ENCODE measurements around the gene WDR4.
A peak's percentile ranks its signal among the peaks of the same experiment; 100 is the strongest.
"Not testable (repeated sequence)": the region's sequence is repeated elsewhere in the genome, so short reads cannot be mapped to it uniquely, and the experiment has no call there.

Gene WDR4, protein sequence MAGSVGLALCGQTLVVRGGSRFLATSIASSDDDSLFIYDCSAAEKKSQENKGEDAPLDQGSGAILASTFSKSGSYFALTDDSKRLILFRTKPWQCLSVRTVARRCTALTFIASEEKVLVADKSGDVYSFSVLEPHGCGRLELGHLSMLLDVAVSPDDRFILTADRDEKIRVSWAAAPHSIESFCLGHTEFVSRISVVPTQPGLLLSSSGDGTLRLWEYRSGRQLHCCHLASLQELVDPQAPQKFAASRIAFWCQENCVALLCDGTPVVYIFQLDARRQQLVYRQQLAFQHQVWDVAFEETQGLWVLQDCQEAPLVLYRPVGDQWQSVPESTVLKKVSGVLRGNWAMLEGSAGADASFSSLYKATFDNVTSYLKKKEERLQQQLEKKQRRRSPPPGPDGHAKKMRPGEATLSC

DNA sequence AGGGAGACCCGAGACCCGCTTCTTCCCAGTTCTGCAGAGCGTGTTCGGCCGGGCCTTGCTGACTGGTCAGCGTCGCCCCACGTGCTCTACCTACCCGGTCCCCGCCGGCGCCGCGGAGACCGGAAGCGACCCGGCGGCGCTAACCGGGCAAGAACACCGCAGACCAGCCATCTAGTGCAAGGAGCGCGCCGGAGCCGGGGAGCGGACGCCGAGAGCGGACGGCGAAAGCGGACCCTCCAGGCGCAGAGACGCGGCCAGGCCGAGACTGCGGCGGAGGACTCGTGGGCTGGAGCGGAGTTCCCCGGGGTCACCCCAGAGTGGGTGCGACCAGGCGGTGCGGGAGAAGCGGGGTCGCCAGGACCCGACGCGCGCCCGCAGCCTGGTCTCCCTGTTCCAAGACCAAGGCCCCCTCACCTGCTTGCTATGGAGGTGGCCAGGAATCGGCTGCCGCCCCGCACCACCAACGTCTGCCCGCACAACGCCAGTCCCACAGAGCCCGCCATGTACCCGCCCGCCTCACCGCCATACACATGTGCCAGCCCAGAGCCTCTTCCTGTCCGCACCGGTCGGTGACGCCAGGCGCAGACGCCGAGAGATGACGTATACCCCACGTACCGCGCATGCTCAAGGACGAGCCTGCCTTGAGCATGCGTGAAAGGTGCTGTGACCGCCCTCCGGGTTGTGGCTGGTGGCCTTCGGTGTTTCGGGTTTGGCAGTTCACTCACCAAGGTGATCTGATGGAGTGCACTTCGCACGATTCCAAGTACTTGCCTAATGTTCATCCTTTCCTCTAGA lies at the start of gene WDR4:
Gene WDR4, minus strand, starts transcription at position 547 of the 795 bp plus-strand sequence. Its CDS starts 44 bp downstream, at position 503.
- DNase-seq = peak; percentile 87

DNA sequence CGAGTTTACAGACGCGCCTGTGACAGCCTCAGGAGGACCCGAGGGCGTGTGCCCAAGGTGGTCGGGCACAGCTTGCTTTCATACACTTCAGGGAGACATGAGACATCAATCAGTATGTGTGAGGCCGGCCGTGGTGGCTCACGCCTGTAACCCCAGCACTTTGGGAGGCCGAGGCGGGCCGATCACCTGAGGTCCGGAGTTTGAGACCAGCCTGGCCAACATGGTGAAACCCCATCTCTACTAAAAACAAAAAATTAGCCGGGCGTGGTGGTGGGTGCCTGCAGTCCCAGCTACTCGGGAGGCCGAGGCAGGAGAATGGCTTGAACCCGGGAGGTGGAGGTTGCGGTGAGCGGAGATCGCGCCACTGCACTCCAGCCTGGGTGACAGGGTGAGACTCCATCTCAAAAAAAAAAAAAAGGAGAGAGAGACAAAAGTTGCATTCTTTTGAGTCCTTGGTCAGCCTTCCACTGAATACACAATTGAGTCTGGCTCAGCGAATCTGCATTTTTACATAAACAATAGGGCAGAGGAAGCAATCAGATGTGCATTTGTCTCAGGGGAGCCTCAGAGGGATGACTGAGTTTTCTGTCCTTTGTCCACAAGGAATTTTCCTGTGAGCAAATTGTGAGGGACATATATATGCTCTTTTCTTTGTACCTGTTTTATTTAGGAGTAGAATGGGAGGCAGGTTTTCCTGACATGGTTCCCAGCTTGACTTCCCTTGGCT lies 48.3 kb upstream of the WDR4 start:
- not testable (repeated sequence) for DNase-seq

DNA sequence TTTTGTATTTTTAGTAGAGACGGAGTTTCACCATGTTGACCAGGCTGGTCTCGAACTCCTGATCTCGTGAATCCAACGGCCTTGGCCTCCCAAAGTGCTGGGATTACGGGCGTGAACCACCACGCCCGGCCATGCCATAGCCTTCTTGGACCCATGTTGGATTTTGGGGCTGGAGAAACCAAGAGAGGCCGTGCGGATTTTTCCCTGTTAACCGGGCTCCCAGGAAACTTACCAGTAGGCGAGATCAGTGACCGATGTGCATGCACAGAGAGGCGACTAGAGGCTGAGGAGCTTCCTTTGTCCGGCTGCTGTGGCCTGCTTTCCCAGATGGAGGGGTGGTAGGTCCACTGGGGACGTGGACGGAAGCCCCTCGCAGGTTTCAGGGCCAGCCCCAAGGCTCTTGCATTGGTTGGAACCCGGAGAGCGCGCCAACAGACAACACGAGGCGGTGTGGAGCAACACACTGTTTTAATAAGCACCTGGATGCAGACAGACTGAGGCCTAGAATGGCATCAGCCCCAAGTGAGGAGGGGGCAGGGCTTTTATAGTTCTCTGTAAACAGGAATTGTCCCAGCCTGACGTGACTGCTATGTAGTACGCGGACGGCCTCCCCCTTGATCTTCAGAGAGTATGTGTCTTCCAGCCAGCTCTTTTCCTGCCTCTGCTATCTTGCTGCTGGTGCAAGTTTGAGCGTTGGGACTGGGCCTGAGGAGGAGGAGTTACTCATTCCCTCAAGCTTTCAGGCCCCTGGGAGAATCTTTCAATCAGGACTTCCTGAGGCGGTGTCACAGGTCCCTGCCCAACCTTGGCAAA lies 46.0 kb upstream of the WDR4 start, which contains the start of gene ERVH48-1:
Gene ERVH48-1, minus strand, starts transcription at position 517 of the 813 bp plus-strand sequence. CDS start 6,624 bp downstream, outside the sequence.
- DNase-seq = no peak

DNA sequence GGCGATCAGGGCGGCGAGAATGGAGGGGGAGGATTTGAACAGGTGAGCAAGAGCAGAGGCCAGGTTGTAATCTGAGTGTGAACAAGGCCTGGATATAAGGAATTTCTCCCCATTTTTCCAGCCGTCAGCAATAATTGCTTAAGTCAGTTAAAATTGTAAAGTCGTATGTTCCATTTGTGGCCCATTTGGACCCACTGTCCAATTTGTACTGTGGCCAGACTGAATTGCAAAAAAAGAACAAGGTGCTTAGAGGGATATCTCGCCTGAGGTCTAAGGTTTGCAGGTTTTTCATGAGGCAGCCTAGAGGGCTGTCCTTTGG lies 45.1 kb upstream of the WDR4 start:
- DNase-seq = no peak

DNA sequence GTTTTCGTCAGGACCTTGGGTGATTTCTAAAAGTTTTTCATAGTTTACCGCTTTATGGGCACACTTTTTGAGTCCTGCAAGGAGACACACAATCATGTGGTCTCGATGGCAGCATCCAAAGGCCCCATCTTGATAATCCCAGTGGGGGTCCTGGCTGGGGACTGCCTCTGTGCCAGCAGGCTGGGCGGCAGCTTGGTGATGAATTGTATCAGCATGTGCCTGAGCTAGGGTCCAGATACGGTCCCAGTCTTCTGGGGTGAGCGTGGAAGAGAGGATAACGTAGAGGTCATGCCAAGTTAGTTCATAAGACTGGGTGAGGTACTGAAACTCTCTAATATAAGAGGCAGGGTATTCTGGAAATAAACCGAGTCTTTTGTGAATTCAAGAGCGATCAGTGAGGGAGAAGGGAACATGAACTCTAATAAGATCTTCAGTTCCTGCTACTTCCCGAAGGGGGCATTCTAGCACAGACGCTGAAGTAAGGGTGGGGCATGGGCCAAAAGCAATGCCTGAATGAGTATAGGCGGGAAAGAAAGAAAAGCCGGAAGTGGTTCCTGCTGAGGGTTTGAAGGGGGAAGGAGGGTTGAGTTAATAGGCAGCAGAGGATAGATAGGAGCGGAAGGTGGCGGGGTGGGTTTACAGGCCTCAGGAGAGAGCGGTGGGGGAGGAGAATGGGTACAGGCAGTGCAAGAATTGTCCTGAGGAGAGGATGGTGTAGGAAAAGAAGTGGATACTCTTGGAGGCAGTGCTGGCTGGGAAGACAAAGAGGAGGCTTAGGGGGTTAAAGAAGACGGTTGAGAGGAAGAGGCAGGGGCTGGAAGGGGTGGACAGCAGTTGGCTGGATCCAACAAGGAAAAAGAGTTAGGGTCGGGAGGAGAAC lies 44.5 kb upstream of the WDR4 start:
- DNase-seq = peak; percentile 94

DNA sequence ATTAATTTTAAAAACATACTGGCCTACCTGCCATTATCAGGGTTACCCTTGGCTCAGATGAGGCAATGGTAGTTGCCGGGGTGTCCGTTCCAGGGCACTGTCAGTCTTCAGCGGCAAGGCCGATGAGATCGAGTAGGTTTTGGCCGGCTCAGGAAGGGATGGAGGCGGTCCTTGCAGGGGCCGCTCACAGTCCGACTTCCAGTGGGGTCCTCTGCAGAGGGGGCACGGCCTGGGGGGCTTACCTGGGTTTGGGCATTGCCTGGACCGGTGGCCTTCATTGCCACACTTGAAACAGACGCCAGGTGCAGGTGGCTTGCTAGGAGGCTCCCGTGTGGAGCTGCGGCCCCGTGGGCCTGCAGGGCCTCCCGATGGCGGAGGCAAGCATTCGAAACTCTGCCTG lies 43.6 kb upstream of the WDR4 start:
- DNase-seq = no peak

DNA sequence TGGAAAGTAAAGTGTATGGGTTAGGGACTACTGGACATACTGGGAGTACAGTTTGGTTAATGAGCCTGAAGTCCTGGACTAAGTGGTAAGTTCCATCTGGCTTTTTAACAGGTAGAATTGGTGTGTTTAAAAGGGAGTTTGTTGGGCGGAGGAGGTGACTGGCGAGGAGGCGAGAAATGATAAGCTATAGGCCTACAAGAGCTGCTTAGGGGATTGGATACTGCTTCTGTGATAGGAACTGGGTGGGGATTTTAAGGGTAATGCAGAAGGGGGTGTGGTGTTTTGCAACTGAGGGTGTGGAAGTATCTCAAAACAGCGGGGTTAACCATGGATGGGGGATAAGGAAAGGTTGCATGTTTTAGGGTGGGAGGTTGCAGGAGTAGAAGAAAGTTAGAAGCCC lies 42.6 kb upstream of the WDR4 start:
- DNase-seq = no peak

DNA sequence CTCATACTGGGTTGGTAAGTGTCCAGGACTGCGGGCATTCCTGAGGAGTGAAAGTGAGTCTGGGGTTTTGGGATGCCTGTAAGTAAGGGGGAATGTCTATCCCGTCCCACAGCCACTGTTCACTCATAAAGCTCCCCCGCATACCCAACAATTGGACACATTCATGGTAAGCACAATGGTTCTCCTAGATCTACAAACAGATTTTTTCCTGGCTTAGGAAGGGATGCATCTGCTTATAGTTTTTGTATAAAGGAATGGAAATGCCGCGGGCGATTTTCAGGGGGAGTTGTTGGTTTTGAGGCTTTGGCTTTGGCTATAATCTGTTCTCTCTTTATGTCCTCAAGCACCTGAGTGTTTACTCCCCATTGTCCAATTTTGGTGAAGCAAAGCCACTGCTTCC lies 39.0 kb upstream of the WDR4 start:
- no peak for DNase-seq

DNA sequence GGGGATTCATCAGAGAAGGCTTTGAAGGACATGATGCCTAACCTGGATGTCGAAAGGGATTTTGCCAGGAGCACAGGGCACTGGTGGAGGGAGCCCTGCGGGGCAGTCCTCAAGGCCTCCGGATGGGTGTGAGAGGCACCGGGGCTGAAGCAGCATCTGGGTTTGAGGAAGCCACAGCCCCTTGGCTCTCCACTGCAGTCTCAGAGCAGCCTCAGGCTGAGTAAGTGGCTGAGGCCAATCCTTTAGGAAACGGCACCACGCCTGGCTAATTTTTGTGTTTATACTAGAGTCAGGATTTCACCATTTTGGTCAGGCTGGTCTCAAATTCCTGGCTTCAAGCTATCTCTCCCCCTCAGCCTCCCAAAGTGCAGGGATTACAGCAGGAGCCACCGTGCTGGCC lies 34.1 kb upstream of the WDR4 start:
- no peak for DNase-seq

DNA sequence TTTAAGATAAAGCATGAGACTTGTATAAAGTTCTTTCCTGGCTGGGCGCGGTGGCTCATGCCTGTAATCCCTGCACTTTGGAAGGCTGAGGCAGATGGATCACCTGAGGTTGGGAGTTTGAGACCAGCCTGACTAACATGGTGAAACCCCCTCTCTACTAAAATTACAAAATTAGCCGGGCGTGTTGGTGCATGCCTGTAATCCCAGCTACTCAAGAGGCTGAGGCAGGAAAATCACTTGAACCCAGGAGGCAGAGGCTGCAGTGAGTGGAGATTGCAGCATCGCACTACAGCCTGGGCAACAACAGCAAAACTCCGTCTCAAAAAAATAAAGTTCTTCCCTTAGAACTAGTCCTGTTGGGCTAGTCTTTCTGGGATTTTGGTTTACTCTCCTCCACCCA lies 32.6 kb upstream of the WDR4 start:
- not testable (repeated sequence) for DNase-seq

DNA sequence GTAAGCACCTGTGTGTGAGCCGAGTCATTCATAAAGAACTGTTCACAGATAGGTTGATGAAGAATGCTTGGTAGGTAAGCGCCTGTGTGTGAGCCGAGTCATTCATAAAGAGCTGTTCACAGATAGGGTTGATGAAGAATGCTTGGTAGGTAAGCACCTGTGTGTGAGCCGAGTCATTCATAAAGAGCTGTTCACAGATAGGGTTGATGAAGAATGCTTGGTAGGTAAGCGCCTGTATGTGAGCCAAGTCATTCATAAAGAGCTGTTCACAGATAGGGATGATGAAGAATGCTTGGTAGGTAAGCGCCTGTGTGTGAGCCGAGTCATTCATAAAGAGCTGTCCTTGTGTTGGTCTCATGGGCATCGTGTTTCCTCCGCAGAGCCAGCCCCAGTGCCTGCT lies 29.1 kb upstream of the WDR4 start:
- DNase-seq = not testable (repeated sequence)

DNA sequence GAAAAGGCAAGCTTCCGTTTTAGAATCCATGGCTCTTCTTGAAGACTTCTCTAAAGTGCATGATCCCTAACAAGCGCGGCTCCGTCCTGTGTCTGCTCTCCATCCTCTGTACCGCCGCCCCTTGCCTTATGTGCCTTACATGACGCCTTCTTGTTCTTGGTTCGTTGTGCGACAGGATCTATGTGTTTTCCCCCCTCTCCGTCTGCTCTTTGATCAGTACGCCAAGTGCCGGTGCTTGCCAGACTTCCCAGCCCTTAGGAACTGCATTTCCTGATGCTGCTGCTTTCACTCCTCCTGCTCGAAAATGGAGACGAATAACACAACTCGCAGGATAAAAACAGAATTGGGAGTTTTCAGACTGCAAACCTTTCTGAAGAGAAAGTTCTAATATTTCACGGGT lies 26.9 kb upstream of the WDR4 start:
- DNase-seq = no peak

DNA sequence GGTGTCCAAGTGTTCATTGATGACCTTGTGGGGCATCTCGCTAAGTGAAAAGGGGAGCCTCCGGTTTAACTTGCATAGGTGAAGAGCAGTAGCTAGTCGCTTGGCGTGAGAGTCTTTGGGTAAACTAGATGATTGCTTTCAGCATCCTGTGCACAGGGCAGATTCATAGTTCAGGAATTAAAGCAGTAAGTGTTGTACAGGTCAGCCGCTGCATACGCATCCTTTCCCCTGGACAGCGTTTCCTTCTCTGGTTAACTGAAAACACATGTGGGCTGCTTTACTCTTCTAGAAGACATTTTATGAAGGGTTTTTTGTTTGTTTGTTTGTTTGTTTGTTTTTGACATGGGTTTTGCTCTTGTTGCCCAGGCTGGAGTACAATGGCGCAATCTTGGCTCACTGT lies 25.9 kb upstream of the WDR4 start:
- DNase-seq = no peak

DNA sequence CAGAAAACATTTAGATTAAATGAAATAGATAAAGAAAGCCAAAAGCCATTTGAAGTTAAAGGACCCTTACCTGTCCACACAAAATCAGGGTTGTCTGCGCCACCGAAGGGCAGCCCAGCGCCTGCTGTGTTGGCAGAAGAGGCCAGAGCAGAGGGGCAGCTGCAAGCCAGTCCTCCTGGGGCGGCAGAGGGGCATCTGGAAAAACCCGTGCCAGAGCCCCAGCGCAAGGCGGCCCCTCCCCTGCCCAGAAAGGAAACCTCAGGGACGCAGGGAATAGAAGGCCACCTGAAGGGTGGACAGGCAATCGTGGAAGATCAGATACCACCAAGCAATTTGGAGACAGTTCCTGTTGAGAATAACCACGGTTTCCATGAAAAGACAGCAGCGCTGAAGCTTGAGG lies 24.5 kb upstream of the WDR4 start:
- no peak for DNase-seq

DNA sequence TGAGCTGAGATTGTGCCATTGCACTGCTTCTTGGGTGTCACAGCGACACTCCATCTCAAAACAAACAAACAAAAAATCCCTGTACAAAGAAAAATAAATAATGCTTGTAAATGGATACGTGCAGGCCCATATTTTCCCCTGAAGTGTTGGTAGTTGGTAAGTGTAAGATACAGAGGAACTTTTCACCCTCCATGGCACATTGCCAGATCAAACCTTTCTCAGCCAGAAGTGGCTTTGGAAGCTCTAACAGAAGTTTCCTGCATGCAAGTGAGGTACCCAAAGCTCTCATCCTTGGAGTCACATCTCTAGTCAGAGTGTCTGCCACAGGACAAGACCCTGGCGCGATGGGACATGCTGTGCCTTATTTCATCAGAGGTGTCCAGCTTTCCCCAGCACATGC lies 21.1 kb upstream of the WDR4 start:
- no peak for DNase-seq

DNA sequence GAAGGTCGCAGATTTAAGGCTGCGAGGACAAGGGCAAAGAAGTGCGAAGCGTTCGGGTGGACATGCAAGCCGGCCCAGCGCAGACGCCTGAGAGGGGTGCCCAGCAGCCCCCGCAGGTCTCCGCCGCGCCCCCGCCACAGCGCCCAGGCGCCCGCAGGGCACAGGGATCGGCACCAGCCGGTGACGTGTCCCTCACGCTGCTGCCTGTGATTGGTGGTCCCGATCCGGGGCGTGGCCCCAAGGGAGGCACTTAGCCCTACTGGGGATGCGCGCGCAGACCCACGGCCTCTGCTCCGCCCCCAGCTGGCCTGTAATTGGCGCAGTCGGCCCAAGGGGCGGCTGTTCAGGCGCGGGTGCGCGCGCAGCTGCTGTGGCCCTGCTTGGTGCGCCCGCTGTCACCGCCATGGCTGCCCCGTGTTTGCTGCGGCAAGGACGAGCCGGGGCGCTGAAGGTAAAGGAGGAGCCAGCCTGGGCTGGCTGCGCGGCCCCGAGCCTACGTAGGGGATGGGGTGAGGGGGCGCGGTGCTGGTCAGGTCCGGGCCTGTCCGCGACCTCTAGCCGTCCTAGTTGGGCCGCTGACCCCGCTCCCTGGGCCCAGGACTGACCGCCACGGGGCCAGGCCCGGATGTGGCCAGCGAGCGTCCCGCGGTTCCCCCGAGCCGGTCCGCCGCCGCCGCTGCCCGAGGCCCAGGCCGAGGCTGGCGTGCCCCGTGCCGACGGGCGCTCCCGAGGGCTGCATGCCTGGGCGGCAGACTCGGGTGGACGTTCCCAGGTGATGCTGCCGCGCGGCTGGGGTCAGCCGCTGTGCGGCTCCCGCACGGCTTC lies 13.8 kb upstream of the WDR4 start, which contains the start of gene NDUFV3:
Gene NDUFV3, plus strand, starts transcription at position 379 of the 825 bp plus-strand sequence. Its CDS starts 25 bp downstream, at position 404.
- peak; percentile 92 for DNase-seq

DNA sequence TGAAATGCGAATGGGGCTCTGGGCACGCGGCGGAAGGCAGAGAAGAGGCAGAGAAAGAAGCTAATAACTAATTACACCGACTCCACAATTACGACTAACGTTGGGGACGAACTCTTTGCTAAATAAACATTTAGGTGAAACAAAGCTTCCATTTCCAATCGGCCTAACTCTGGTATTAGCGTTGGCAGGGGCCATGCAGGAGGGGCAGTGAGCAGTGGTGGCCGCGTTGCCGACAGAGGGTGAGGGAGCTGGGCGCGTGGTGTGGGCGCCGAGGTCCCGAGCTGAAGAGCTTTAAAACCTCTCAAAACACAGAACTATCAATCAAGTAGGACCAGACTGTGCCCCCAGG lies 13.2 kb upstream of the WDR4 start:
- DNase-seq = no peak

DNA sequence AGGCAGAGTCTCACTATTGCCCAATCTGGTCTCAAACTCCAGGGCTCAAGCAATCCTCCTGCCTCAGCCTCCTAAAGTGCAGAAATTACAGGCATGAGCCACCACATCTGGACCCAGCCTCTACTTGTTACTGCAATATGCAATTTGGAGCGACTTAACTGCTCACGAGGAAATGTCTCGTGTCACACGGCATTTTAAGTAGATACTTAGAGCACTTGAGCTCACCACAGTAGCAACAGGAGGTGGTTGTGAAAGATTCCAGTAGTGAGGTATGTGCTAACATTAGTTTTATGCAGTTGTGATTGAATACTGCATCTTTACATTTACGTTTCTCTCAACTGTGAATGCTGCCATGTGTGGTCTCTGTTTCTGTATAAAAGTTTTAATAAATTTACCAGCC lies 8.0 kb upstream of the WDR4 start:
- no peak for DNase-seq

DNA sequence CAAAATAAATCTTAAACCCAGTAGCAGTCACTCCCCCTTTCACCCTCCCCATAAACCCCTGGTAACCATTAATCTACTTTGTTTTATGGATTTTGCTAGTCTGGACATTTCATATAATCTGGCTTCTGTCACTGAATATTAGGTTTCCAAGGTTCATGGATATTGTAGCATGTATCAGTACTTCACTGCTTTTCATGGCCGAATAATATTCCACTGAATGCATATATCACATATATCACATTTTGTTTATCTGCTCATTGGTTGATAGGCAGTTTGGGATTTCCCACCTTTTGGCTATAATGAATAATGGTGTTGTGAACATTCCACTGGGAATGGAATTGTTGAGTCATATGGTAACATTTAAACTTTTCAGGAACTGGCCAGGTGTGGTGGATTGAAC lies 4.6 kb upstream of the WDR4 start:
- no peak for DNase-seq

DNA sequence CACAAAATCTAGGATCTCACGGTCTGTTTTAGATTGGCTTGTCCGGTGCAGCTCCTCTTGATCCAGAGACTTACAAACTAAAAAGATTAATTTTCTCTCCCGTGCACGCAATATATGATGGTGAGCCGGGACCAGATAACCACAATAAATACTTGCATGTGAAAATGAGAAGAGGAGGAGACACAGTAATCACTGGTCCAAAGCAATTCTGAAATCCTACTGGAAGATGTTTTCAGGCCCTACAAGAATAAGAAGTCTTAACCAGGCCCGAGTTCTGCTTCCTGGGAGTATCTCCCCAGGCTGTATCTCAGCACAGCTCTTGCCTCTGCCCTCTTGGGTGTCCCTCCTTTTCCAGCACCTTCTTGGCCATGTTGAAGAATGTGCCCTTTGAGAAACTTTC lies 1.0 kb upstream of the WDR4 start:
- no peak for DNase-seq

DNA sequence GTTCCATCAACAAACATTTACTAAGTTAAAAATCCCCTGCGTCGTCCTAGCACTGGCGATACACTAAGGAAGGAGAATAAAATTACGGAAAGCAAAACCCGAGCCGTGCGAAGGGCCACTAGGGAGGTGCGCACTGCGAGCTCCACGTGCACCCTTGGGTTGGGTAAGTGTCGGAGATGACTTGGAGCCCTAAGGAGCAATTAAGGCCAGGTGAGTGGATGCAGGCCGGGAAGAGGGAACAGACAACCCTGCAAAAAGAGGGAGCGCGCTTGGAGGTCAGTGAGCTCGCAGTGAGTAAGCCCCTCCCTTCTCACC lies 704 bp downstream of the WDR4 start:
- DNase-seq = no peak

Measured in NCI-H748 treated with DMSO at 0.1 percent for 48 hours (cell line).